ENCODE measurements around the gene RDH8. TPM values are rescaled to one million over a fixed set of nuclear protein-coding genes. Genes with fewer than 3 reads are reported as not detected.
"Not testable (repeated sequence)": the region's sequence is repeated elsewhere in the genome, so short reads cannot be mapped to it uniquely, and the experiment has no call there.

The RDH8 gene
- polyA plus RNA-seq, 2 of the 4 experiments (the other 2 are of a cell fraction), result 0.05 TPM; not detected in 1

- DNase-seq (ENCODE audit: low read depth in 1 of 2, low spot score in 1 of 2), result no peak
- TF ChIP-seq ZNF302 (CRISPR knock-in tag; IDR thresholded peaks at IDR 0.05), result no peak
- TF ChIP-seq ZFP36 (IDR thresholded peaks at IDR 0.05; ENCODE audit: borderline replicate concordance, partially characterized antibody), result peak; percentile 79
- no peak for ATAC-seq
- CTCF ChIA-PET, result interaction anchor here (1.0 to 3.8 kb wide), 5 partner anchors 9 to 91 kb away, joined by 3 to 17 read pairs (median 5); partner anchors contain the start of gene RDH8
- POLR2A ChIA-PET, result no interaction called here
- FAIRE-seq, result no peak
- no peaks in the 10 kb centered on the region for H3K9me3 ChIP-seq
- H3K4me2 ChIP-seq, result no peak overlapping the region
- 75% methylated on average over 2 of the region's 2 CpGs for WGBS (ENCODE audit: missing lambda C conversion rate)
- no peak overlapping the region for H3K27ac ChIP-seq
- H3K4me1 ChIP-seq, result peaks cover under 1% of the 10 kb centered on the region; the same call in 2 of the 3 replicates
- H3K4me3 ChIP-seq, result no peak overlapping the region
These were observed 8.6 kb downstream of the RDH8 start for GRCh38 chr19:10021863-10022262.

GRCh38 chr19:10023096-10023495 is 9.8 kb downstream of the RDH8 start:
- H3K4me3 ChIP-seq; ATAC-seq; DNase-seq (ENCODE audit: low read depth in 1 of 2, low spot score in 1 of 2); FAIRE-seq; POLR2A ChIA-PET; H3K4me1 ChIP-seq; H3K4me2 ChIP-seq; H3K27ac ChIP-seq; H3K9me3 ChIP-seq: not testable (repeated sequence)
- CTCF ChIA-PET, result interaction anchor here (3.8 kb wide), 2 partner anchors 22 to 93 kb away, joined by 13 to 17 read pairs; no protein-coding TSS in a partner anchor
- WGBS (ENCODE audit: missing lambda C conversion rate), result 84% methylated on average over 5 of the region's 5 CpGs

GRCh38 chr19:10026744-10027143 is 13.5 kb downstream of the RDH8 start:
- 92% methylated on average over 3 of the region's 3 CpGs for WGBS (ENCODE audit: missing lambda C conversion rate)
- no peak for DNase-seq (ENCODE audit: low read depth in 1 of 2, low spot score in 1 of 2)
- CTCF ChIA-PET, result interaction anchor here (0.7 to 3.1 kb wide), 15 partner anchors 10 to 331 kb away, joined by 3 to 63 read pairs (median 9); partner anchors contain the start of gene RDH8

GRCh38 chr19:10027158-10027997 is 14.1 kb downstream of the RDH8 start:
- peak; percentile 81 to 89 for DNase-seq (ENCODE audit: low read depth in 1 of 2, low spot score in 1 of 2)
- H3K27ac ChIP-seq, result peak overlapping the region; percentile 60 to 76; a peak in 5 of 6 replicates
- H3K4me3 ChIP-seq, result peak overlapping the region; percentile 26; the same call in 1 of the 3 replicates
- H3K4me1 ChIP-seq, result peaks cover 7% of the 10 kb centered on the region
- POLR2A ChIA-PET, result interaction anchor here (0.6 to 1.4 kb wide), 2 partner anchors 69 kb away, joined by 3 to 6 read pairs; no protein-coding TSS in a partner anchor
- FAIRE-seq, result no peak
- peak; percentile 95 to 98 for ATAC-seq
- H3K4me2 ChIP-seq, result peak overlapping the region; percentile 90
- CTCF ChIA-PET, result interaction anchor here (0.6 to 3.1 kb wide), 45 partner anchors 8 to 331 kb away, joined by 3 to 63 read pairs (median 4); partner anchors contain the start of genes COL5A3 and RDH8
- 17% methylated on average over 14 of the region's 29 CpGs for WGBS (ENCODE audit: missing lambda C conversion rate)
- H3K9me3 ChIP-seq, result no peaks in the 10 kb centered on the region
- TF ChIP-seq HOXB13 (CRISPR knock-in tag; IDR thresholded peaks at IDR 0.05; ENCODE audit: low read depth), result no peak
- peak; percentile 33 for TF ChIP-seq USF2 (IDR thresholded peaks at IDR 0.05)
- TF ChIP-seq EHMT2 (IDR thresholded peaks at IDR 0.05; ENCODE audit: low read depth), result no peak
- no peak for TF ChIP-seq REST (IDR thresholded peaks at IDR 0.05)
- no peak for TF ChIP-seq CBX2 (IDR thresholded peaks at IDR 0.05; ENCODE audit: borderline replicate concordance, low read depth)
- TF ChIP-seq FOXS1 (CRISPR knock-in tag; IDR thresholded peaks at IDR 0.05), result no peak
- no peak for TF ChIP-seq ZNF302 (CRISPR knock-in tag; IDR thresholded peaks at IDR 0.05)
- TF ChIP-seq PBX3 (IDR thresholded peaks at IDR 0.05), result no peak
- no peak for TF ChIP-seq JUN (IDR thresholded peaks at IDR 0.05)
- no peak for TF ChIP-seq GATA3 (IDR thresholded peaks at IDR 0.05; ENCODE audit: borderline replicate concordance)
- TF ChIP-seq FOSB (CRISPR knock-in tag; IDR thresholded peaks at IDR 0.05), result no peak
- TF ChIP-seq ZFP36 (IDR thresholded peaks at IDR 0.05; ENCODE audit: borderline replicate concordance, partially characterized antibody), result no peak
- no peak for TF ChIP-seq ZC3H11A (IDR thresholded peaks at IDR 0.05)
- no peak for TF ChIP-seq JUNB (IDR thresholded peaks at IDR 0.05)
- peak; percentile 100 for TF ChIP-seq MAZ (IDR thresholded peaks at IDR 0.05; ENCODE audit: borderline replicate concordance, low read depth, low read length)
- no peak for TF ChIP-seq CEBPB (IDR thresholded peaks at IDR 0.05)
- no peak for TF ChIP-seq CHD2 (IDR thresholded peaks at IDR 0.05; ENCODE audit: low read length, partially characterized antibody)
- no peak for TF ChIP-seq RCOR1 (IDR thresholded peaks at IDR 0.05; ENCODE audit: low read depth, low read length)
- TF ChIP-seq MAX (IDR thresholded peaks at IDR 0.05), result peak; percentile 97
- TF ChIP-seq HOXB5 (CRISPR knock-in tag; IDR thresholded peaks at IDR 0.05), result no peak
- no peak for TF ChIP-seq HDAC2 (IDR thresholded peaks at IDR 0.05)

More at GRCh38 chr19:10026744-10027143, 13.5 kb downstream of the RDH8 start:
- H3K4me2 ChIP-seq, result no peak overlapping the region
- peaks cover 7% of the 10 kb centered on the region for H3K4me1 ChIP-seq
- peak overlapping the region in 1 of 2 experiments; percentile 76; a peak in 3 of 6 replicates for H3K27ac ChIP-seq
- no peaks in the 10 kb centered on the region for H3K9me3 ChIP-seq
- ATAC-seq (no peak), FAIRE-seq (no peak)
- no peak overlapping the region for H3K4me3 ChIP-seq
- TF ChIP-seq CHD2 (IDR thresholded peaks at IDR 0.05; ENCODE audit: low read length, partially characterized antibody) (no peak), POLR2AphosphoS2 (conservative IDR thresholded peaks at IDR 0.05; ENCODE audit: low read length) (no peak), NFE2L2 (conservative IDR thresholded peaks at IDR 0.05; ENCODE audit: low read length) (no peak), ZFP36 (IDR thresholded peaks at IDR 0.05; ENCODE audit: borderline replicate concordance, partially characterized antibody) (peak; percentile 57)
- POLR2A ChIA-PET, result interaction anchor here (1.4 kb wide), 1 partner anchor 69 kb away, joined by 6 read pairs; no protein-coding TSS in a partner anchor
